ENCODE results near the gene CANT1.

DNA sequence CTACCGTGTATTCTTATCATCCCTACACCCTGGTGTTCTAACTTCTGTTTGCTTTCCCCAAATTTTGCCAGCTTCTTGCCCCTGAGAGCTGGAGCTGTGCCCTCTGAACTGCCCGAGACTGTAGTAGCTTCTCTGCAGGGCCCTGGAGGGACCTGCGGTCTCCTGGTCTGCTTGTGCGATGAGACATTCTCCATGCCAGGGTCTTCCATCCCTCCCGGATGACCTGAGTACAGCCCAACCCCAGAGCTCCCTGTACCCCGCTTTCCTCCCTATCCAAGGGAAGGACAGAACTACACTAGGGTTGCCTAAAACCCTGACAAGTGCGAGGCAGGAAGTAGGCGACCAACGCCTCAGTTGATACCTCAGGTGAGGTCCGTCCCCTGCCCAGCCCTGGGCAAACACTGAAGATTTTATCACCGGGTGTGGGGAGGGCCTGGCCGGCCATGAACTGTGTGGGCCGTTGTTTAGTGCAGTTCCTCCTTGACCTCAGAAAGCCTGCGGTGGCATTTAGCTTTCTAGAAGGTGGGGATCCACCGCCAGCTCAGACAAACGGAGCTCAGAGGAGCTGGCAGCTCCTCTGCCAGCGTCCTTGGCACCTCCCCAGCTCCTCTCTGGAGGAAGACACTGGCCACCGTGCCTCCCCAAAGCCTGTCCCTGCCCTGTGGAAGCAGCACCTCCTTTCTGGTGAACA, 13.7 kb downstream of the CANT1 start:
- no peak for TF ChIP-seq ZFX (IDR thresholded peaks at IDR 0.05; ENCODE audit: borderline replicate concordance)
- TF ChIP-seq, protein P1, sequence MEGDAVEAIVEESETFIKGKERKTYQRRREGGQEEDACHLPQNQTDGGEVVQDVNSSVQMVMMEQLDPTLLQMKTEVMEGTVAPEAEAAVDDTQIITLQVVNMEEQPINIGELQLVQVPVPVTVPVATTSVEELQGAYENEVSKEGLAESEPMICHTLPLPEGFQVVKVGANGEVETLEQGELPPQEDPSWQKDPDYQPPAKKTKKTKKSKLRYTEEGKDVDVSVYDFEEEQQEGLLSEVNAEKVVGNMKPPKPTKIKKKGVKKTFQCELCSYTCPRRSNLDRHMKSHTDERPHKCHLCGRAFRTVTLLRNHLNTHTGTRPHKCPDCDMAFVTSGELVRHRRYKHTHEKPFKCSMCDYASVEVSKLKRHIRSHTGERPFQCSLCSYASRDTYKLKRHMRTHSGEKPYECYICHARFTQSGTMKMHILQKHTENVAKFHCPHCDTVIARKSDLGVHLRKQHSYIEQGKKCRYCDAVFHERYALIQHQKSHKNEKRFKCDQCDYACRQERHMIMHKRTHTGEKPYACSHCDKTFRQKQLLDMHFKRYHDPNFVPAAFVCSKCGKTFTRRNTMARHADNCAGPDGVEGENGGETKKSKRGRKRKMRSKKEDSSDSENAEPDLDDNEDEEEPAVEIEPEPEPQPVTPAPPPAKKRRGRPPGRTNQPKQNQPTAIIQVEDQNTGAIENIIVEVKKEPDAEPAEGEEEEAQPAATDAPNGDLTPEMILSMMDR (IDR thresholded peaks at IDR 0.05) = no peak

All from 22Rv1 (cell line).